Endothelial cell of umbilical vein (primary cell): ENCODE measurements around the gene RBM33. TPM values are rescaled to one million over a fixed set of nuclear protein-coding genes. Genes with fewer than 3 reads are reported as not detected.

Source experiments
- BruUV-seq: library from RNA; stranded (reverse); fragments of 400-500 nt; replicated peaks from 2 replicates; lab custom pipeline; 2021; lab: Mats Ljungman, UMichigan
- CTCF ChIA-PET: fragments of 300-600, 350-600 bp; sonication (Branson Sonifier 250); formaldehyde crosslinking; loops from one replicate; lab custom pipeline; 2021; ENCODE audit warnings: antibody characterized with exemption, inconsistent platforms; lab: Charles Lee
- POLR2A ChIA-PET: fragments of 300-600, 350-600 bp; sonication (Branson Sonifier 250); formaldehyde crosslinking; loops from one replicate; lab custom pipeline; 2021; ENCODE audit warnings: antibody characterized with exemption, inconsistent platforms; lab: Charles Lee
- DNase-seq: peaks from one replicate; pipeline ENCODE4 v3.0.0-alpha.2; 2011; ENCODE audit warnings: low read depth, low spot score
- FAIRE-seq: peaks from 2 replicates; lab custom pipeline; 2011; peaks lifted over from hg19 to GRCh38; lab: Jason Lieb, UNC
- H2AFZ ChIP-seq: 2 replicates; pipeline ENCODE4 v1.6.0; 2012; ENCODE audit warnings: low read depth, low read length, control low read depth, inconsistent platforms
- H3K27ac ChIP-seq: 2 replicates; pipeline ENCODE4 v1.5.1; 2011; ENCODE audit warnings: low read depth, mild to moderate bottlenecking, control low read depth, low read length, moderate library complexity; ENCODE audit not compliant: insufficient read depth
- H3K27me3 ChIP-seq, 2 experiments: 2 replicates each; pipeline versions ENCODE4 v1.6.0 to v1.6.1; 2011; ENCODE audit warnings: low read length in 2 of 2, mixed read lengths in 1 of 2; ENCODE audit not compliant: control insufficient read depth in 2 of 2, insufficient read depth in 2 of 2
- H3K36me3 ChIP-seq, 2 experiments: 2 replicates in 1 of 2; 3 replicates in 1 of 2; pipeline ENCODE4 v1.5.1; 2011; ENCODE audit warnings: low read length in 2 of 2, mild to moderate bottlenecking in 1 of 2, moderate library complexity in 1 of 2; ENCODE audit not compliant: control insufficient read depth in 2 of 2, insufficient read depth in 2 of 2; ENCODE audit errors: extremely low read depth in 1 of 2
- H3K4me1 ChIP-seq: 3 replicates; pipeline ENCODE4 v1.5.1; 2011; ENCODE audit warnings: mild to moderate bottlenecking, low read length; ENCODE audit not compliant: control insufficient read depth, insufficient read depth; ENCODE audit errors: extremely low read depth
- H3K4me2 ChIP-seq: 2 replicates; pipeline ENCODE4 v1.6.1; 2011; ENCODE audit warnings: low read length, control low read depth, mixed read lengths; ENCODE audit not compliant: insufficient read depth
- H3K4me3 ChIP-seq, 3 experiments: fragments of 200-600 bp in 1 of 3; sonication (generic), shearing (Covaris generic) in 1 of 3; replicated peaks in 1 of 3; 2 replicates each; pipeline ENCODE4 v1.5.1; 2011 to 2016; ENCODE audit warnings: control low read depth in 3 of 3, low read length in 3 of 3, mild to moderate bottlenecking in 2 of 3, inconsistent platforms in 1 of 3, low read depth in 1 of 3, moderate library complexity in 1 of 3; ENCODE audit not compliant: insufficient read depth in 1 of 3
- H3K79me2 ChIP-seq: 2 replicates; pipeline ENCODE4 v1.6.0; 2012; ENCODE audit warnings: low read length, inconsistent platforms; ENCODE audit not compliant: control insufficient read depth, insufficient read depth
- H3K9ac ChIP-seq: replicated peaks from 2 replicates; pipeline ENCODE3; 2011; ENCODE audit warnings: low read length, control low read depth; ENCODE audit not compliant: insufficient read depth; ENCODE audit errors: extremely low read depth
- H3K9me1 ChIP-seq: replicated peaks from 3 replicates; pipeline ENCODE4 v1.6.0; 2011; ENCODE audit warnings: mild to moderate bottlenecking, low read length; ENCODE audit not compliant: control insufficient read depth, insufficient read depth; ENCODE audit errors: extremely low read depth
- H3K9me3 ChIP-seq: replicated peaks from 2 replicates; pipeline ENCODE4 v1.5.1; 2012; ENCODE audit warnings: low read length, inconsistent platforms; ENCODE audit not compliant: control insufficient read depth, insufficient read depth
- H4K20me1 ChIP-seq: replicated peaks from 2 replicates; pipeline ENCODE3; 2011; ENCODE audit warnings: mild to moderate bottlenecking, low read length; ENCODE audit not compliant: control insufficient read depth, insufficient read depth; ENCODE audit errors: extremely low read depth
- EZH2 ChIP-seq: IDR thresholded peaks from 2 replicates; pipeline ENCODE4 v1.6.1; 2012; ENCODE audit warnings: borderline replicate concordance, low read depth, mild to moderate bottlenecking, moderate library complexity, low read length, inconsistent platforms; ENCODE audit not compliant: severe bottlenecking
- FOS ChIP-seq: IDR thresholded peaks from 2 replicates; pipeline ENCODE4 v1.6.1; 2011; ENCODE audit warnings: mild to moderate bottlenecking, low read length, moderate library complexity, borderline replicate concordance; ENCODE audit not compliant: insufficient read depth
- GATA2 ChIP-seq: IDR thresholded peaks from 2 replicates; pipeline ENCODE4 v1.7.0; 2011; ENCODE audit warnings: low read depth, mild to moderate bottlenecking, moderate library complexity, mixed read lengths, low read length; ENCODE audit not compliant: insufficient read length, insufficient read depth
- JUN ChIP-seq: IDR thresholded peaks from 2 replicates; pipeline ENCODE4 v1.6.1; 2011; ENCODE audit warnings: borderline replicate concordance, low read depth; ENCODE audit not compliant: insufficient read length, insufficient read depth
- MAX ChIP-seq: IDR thresholded peaks from 2 replicates; pipeline ENCODE4 v1.6.1; 2011; ENCODE audit not compliant: insufficient read depth, insufficient read length
- MYC ChIP-seq: IDR thresholded peaks from one replicate; pipeline ENCODE4 v1.6.1; 2011; ENCODE audit warnings: mild to moderate bottlenecking, low read depth, low read length
- POLR2A ChIP-seq: IDR thresholded peaks from 2 replicates; pipeline ENCODE4 v1.6.1; 2012; ENCODE audit warnings: low read depth, mild to moderate bottlenecking, control low read depth, low read length
- POLR2AphosphoS5 ChIP-seq: IDR thresholded peaks from 2 replicates; pipeline ENCODE4 v1.6.1; 2012; ENCODE audit warnings: low read depth, mild to moderate bottlenecking, control low read depth, low read length, moderate library complexity; ENCODE audit not compliant: insufficient read depth
- dilution Hi-C: fragments of 300-500 bp; cut with MboI; formaldehyde crosslinking; loops from one replicate; pipeline ENCODE4 v1.15.0; 2019; ENCODE audit warnings: low sequenced_read_pairs; ENCODE audit not compliant: extremely low pct_ligation_motif_present
- intact Hi-C: fragments of 100-400 bp; cut with micrococcal nuclease; formaldehyde crosslinking; loops from one replicate; pipeline ENCODE4 v1.10.0; 2022
- polyA plus RNA-seq, 4 experiments: library from polyadenylated mRNA; depleted of rRNA in 3 of 4; stranded (reverse) in 3 of 4; unstranded in 1 of 4; fragments of >200 nt; gene quantifications; 2 replicates each; pipeline versions ENCODE4 v1.2.1 to v1.2.3, GENCODE V29; 2011 to 2012; ENCODE audit warnings: missing spikeins in 1 of 4
- total RNA-seq: library from RNA; stranded (reverse); gene quantifications from 2 replicates; pipeline ENCODE4 v1.2.3, GENCODE V29; 2021
- TF ChIP-seq, protein P1 (sequence below), 2 donors: IDR thresholded peaks; 1 replicate in 1 of 2; 2 replicates in 1 of 2; pipeline ENCODE4 v1.5.1; 2011; ENCODE audit warnings: low read length in 2 of 2, mild to moderate bottlenecking in 2 of 2, moderate library complexity in 2 of 2, control low read depth in 1 of 2, inconsistent platforms in 1 of 2, low read depth in 1 of 2; ENCODE audit not compliant: insufficient read depth in 1 of 2; ENCODE audit errors: extremely low read depth in 1 of 2

The RBM33 gene
- total and polyA plus RNA-seq, 2 donors (not counting 3 experiments of a cell fraction or from before 2014, with no cell fraction given), result 16.2 to 68.2 TPM

DNA sequence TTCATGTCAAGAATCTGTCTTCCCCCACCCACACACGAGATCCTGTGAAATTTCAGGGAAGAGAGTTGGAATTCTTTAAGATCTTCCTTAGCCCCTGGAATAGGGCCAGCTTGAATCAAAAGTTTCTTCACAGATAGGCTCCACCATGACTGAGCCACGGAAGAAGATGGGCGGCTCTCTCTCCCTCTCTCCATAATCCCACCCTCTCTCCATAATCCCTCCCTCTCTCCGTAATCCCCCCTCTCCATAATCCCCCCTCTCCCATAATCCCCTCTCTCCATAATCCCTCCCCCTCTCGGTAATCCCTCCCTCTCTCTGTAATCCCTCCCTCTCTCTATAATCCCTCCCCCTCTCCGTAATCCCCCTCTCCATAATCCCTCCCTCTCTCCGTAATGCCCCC lies 147.4 kb downstream of the RBM33 start:
- no peak for TF ChIP-seq MYC
- no peak for TF ChIP-seq POLR2AphosphoS5
- no peak for TF ChIP-seq FOS
- DNase-seq (no peak), FAIRE-seq (no peak)
- Histone ChIP-seq H3K27me3 (peaks cover 0 to 1% of the 10 kb centered on the region in 2 experiments), H3K36me3 (no peaks in the 10 kb centered on the region), H3K4me2 (no peak overlapping the region), H3K27ac (no peak overlapping the region), H4K20me1 (no peaks in the 10 kb centered on the region), H2AFZ (no peak overlapping the region), H3K4me1 (no peaks in the 10 kb centered on the region), H3K9me3 (no peaks in the 10 kb centered on the region), H3K79me2 (no peaks in the 10 kb centered on the region), H3K4me3 (no peak overlapping the region), H3K9me1 (no peaks in the 10 kb centered on the region), H3K9ac (no peak overlapping the region)
- CTCF ChIA-PET, result no interaction called here
- POLR2A ChIA-PET, result no interaction called here
- dilution Hi-C loops, result no loop called here
- intact Hi-C loops, result no loop called here
- BruUV-seq, result no TSS peak

GRCh38 chr7:155792315-155792960 lies 148.0 kb downstream of the RBM33 start:
- CTCF ChIA-PET, result no interaction called here
- no peak for FAIRE-seq

More at GRCh38 chr7:155792315-155792960, 148.0 kb downstream of the RBM33 start:
- Histone ChIP-seq H3K4me2 (no peak overlapping the region), H4K20me1 (no peaks in the 10 kb centered on the region), H3K9me1 (no peaks in the 10 kb centered on the region), H3K4me1 (no peaks in the 10 kb centered on the region), H2AFZ (no peak overlapping the region), H3K4me3 (no peak overlapping the region), H3K9ac (no peak overlapping the region), H3K27ac (no peak overlapping the region), H3K27me3 (no peaks in the 10 kb centered on the region), H3K79me2 (no peaks in the 10 kb centered on the region), H3K36me3 (no peaks in the 10 kb centered on the region), H3K9me3 (no peaks in the 10 kb centered on the region)
- POLR2A ChIA-PET, result no interaction called here
- intact Hi-C loops (no loop called here), dilution Hi-C loops (no loop called here)
- no peak for DNase-seq
- no TSS peak for BruUV-seq
- TF ChIP-seq, protein P1, sequence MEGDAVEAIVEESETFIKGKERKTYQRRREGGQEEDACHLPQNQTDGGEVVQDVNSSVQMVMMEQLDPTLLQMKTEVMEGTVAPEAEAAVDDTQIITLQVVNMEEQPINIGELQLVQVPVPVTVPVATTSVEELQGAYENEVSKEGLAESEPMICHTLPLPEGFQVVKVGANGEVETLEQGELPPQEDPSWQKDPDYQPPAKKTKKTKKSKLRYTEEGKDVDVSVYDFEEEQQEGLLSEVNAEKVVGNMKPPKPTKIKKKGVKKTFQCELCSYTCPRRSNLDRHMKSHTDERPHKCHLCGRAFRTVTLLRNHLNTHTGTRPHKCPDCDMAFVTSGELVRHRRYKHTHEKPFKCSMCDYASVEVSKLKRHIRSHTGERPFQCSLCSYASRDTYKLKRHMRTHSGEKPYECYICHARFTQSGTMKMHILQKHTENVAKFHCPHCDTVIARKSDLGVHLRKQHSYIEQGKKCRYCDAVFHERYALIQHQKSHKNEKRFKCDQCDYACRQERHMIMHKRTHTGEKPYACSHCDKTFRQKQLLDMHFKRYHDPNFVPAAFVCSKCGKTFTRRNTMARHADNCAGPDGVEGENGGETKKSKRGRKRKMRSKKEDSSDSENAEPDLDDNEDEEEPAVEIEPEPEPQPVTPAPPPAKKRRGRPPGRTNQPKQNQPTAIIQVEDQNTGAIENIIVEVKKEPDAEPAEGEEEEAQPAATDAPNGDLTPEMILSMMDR (IDR thresholded peaks at IDR 0.05; ENCODE audit: extremely low read depth in 1 of 2, insufficient read depth in 1 of 2, low read depth in 1 of 2, low read length in 2 of 2), result no peak
- TF ChIP-seq POLR2A (no peak), JUN (no peak), FOS (no peak), GATA2 (no peak), EZH2 (no peak), MYC (no peak), MAX (no peak), POLR2AphosphoS5 (no peak)
